GM23338 (cell line): ENCODE data around the gene TOX2. TPM values are rescaled to one million over a fixed set of nuclear protein-coding genes. Genes with fewer than 3 reads are reported as not detected.

Experiments used
- ATAC-seq: fragments of 200-7000 bp; cut with Tn5 transposase; 3 replicates; pipeline ENCODE4 v1.9.1; 2020
- DNase-seq: peaks from one replicate; pipeline ENCODE4 v3.0.0-alpha.2; 2015; ENCODE audit warnings: low spot score
- H2AFZ ChIP-seq: fragments of 200-600 bp; sonication (generic); 2 replicates; pipeline ENCODE4 v1.8.0; 2016; ENCODE audit warnings: antibody characterized with exemption, mild to moderate bottlenecking, moderate library complexity
- H3F3A ChIP-seq: fragments of 200-600 bp; sonication (generic); replicated peaks from 2 replicates; pipeline ENCODE4 v1.8.0; 2017; ENCODE audit warnings: antibody characterized with exemption, mixed run types, low read depth
- H3K27ac ChIP-seq: fragments of 200-600 bp; sonication (generic); 2 replicates; pipeline ENCODE4 v1.6.1; 2016; ENCODE audit warnings: low read depth
- H3K27me3 ChIP-seq: fragments of 200-600 bp; sonication (generic); 2 replicates; pipeline ENCODE4 v1.8.0; 2016; ENCODE audit warnings: mild to moderate bottlenecking, mixed run types, moderate library complexity; ENCODE audit not compliant: insufficient read depth
- H3K36me3 ChIP-seq: fragments of 200-600 bp; sonication (generic); 2 replicates; pipeline ENCODE4 v1.8.0; 2016; ENCODE audit warnings: mild to moderate bottlenecking; ENCODE audit not compliant: insufficient read depth
- H3K4me1 ChIP-seq: fragments of 200-600 bp; sonication (generic); 2 replicates; pipeline ENCODE4 v1.8.0; 2016; ENCODE audit warnings: mild to moderate bottlenecking, moderate library complexity; ENCODE audit not compliant: insufficient read depth
- H3K4me2 ChIP-seq: fragments of 200-600 bp; sonication (generic); 2 replicates; pipeline ENCODE4 v1.7.1; 2017; ENCODE audit warnings: mixed run types
- H3K4me3 ChIP-seq: fragments of 200-600 bp; sonication (generic); 2 replicates; pipeline ENCODE4 v1.6.1; 2016; ENCODE audit warnings: mixed run types
- H3K79me2 ChIP-seq: fragments of 200-600 bp; sonication (generic); replicated peaks from 2 replicates; pipeline ENCODE4 v1.8.0; 2017; ENCODE audit warnings: mild to moderate bottlenecking; ENCODE audit not compliant: insufficient read depth
- H3K9me2 ChIP-seq: fragments of 200-600 bp; sonication (generic); 2 replicates; pipeline ENCODE4 v1.8.0; 2017; ENCODE audit not compliant: insufficient read depth
- H4K20me1 ChIP-seq: fragments of 200-600 bp; sonication (generic); replicated peaks from 2 replicates; pipeline ENCODE4 v1.8.0; 2017; ENCODE audit warnings: mild to moderate bottlenecking; ENCODE audit not compliant: insufficient read depth
- H3K27ac Mint-ChIP-seq: 2 replicates; pipeline ENCODE4 v1.8.0; 2020; ENCODE audit warnings: inconsistent platforms, mild to moderate bottlenecking, moderate library complexity, mixed read lengths
- H3K27me3 Mint-ChIP-seq: 3 replicates; pipeline ENCODE4 v1.8.0; 2022; ENCODE audit warnings: low read depth, mild to moderate bottlenecking, moderate library complexity, mixed read lengths, inconsistent platforms; ENCODE audit not compliant: insufficient read depth, poor library complexity
- H3K36me3 Mint-ChIP-seq: 3 replicates; pipeline ENCODE4 v1.8.0; 2021; ENCODE audit warnings: low read depth, mild to moderate bottlenecking, inconsistent platforms, moderate library complexity, mixed read lengths
- H3K4me1 Mint-ChIP-seq: 3 replicates; pipeline ENCODE4 v1.8.0; 2020; ENCODE audit warnings: mild to moderate bottlenecking, inconsistent platforms, mixed read lengths
- H3K4me3 Mint-ChIP-seq: 3 replicates; pipeline ENCODE4 v1.8.0; 2021; ENCODE audit warnings: moderate library complexity, mild to moderate bottlenecking, inconsistent platforms, mixed read lengths
- H3K9me3 Mint-ChIP-seq: 3 replicates; pipeline ENCODE4 v1.8.0; 2020; ENCODE audit warnings: moderate library complexity, mild to moderate bottlenecking, inconsistent platforms, mixed read lengths
- EZH2 ChIP-seq: fragments of 200-600 bp; sonication (generic); IDR thresholded peaks from one replicate; pipeline ENCODE4 v1.8.0; 2017; ENCODE audit warnings: antibody characterized with exemption, mild to moderate bottlenecking, low read depth; ENCODE audit not compliant: unreplicated experiment
- EZH2phosphoT487 ChIP-seq: fragments of 200-600 bp; sonication (generic); IDR thresholded peaks from one replicate; pipeline ENCODE4 v1.8.1; 2018; ENCODE audit warnings: antibody characterized with exemption; ENCODE audit not compliant: unreplicated experiment
- JUNB ChIP-seq: IDR thresholded peaks from one replicate; pipeline ENCODE4 v1.6.1; 2016; ENCODE audit warnings: antibody characterized with exemption; ENCODE audit not compliant: unreplicated experiment
- NANOG ChIP-seq: IDR thresholded peaks from 2 replicates; pipeline ENCODE4 v1.6.1; 2016; ENCODE audit warnings: antibody characterized with exemption, borderline replicate concordance
- POLR2AphosphoS5 ChIP-seq: IDR thresholded peaks from 2 replicates; pipeline ENCODE4 v1.6.1; 2016; ENCODE audit warnings: antibody characterized with exemption, low read depth
- ZNF114 ChIP-seq: fragments of 250-450 bp; sonication (Bioruptor Pico); IDR thresholded peaks from 2 replicates; pipeline ENCODE4 v1.5.0; 2020; ENCODE audit warnings: mild to moderate bottlenecking, moderate library complexity
- polyA plus RNA-seq: library from polyadenylated mRNA; unstranded; fragments of >200 nt; fragmentation: Nextera tagmentation; extraction: Ambion mirVana; gene quantifications from 2 replicates; pipeline ENCODE4 v1.2.1, GENCODE V29; 2016
- total RNA-seq: library from RNA; depleted of rRNA; stranded (reverse); fragments of >200 nt; shearing (Covaris generic); gene quantifications from 2 replicates; pipeline ENCODE4 v1.2.3, GENCODE V29; 2014
- TF ChIP-seq, protein P1 (sequence below): IDR thresholded peaks from 2 replicates; pipeline ENCODE4 v1.6.1; 2016; ENCODE audit warnings: antibody characterized with exemption
- TF ChIP-seq, protein P2 (sequence below), 2 experiments: fragments of 200-600 bp in 1 of 2; sonication (generic) in 1 of 2; conservative IDR thresholded peaks; 2 replicates each; pipeline versions ENCODE4 v1.5.1 to v1.6.1; 2016 to 2017; ENCODE audit warnings: antibody characterized with exemption in 2 of 2, low read depth in 2 of 2, mild to moderate bottlenecking in 2 of 2, moderate library complexity in 1 of 2
- TF ChIP-seq, protein P3 (sequence below): IDR thresholded peaks from one replicate; pipeline ENCODE4 v1.6.1; 2018; ENCODE audit warnings: antibody characterized with exemption; ENCODE audit not compliant: unreplicated experiment
- TF ChIP-seq, protein P4 (sequence below): fragments of 250-450 bp; sonication (Bioruptor Pico); IDR thresholded peaks from 2 replicates; pipeline ENCODE4 v1.5.0; 2020; ENCODE audit warnings: mild to moderate bottlenecking, moderate library complexity

Gene TOX2
- total and polyA plus RNA-seq, 2 experiments from 2014 or later: 1.4 to 1.5 TPM

DNA sequence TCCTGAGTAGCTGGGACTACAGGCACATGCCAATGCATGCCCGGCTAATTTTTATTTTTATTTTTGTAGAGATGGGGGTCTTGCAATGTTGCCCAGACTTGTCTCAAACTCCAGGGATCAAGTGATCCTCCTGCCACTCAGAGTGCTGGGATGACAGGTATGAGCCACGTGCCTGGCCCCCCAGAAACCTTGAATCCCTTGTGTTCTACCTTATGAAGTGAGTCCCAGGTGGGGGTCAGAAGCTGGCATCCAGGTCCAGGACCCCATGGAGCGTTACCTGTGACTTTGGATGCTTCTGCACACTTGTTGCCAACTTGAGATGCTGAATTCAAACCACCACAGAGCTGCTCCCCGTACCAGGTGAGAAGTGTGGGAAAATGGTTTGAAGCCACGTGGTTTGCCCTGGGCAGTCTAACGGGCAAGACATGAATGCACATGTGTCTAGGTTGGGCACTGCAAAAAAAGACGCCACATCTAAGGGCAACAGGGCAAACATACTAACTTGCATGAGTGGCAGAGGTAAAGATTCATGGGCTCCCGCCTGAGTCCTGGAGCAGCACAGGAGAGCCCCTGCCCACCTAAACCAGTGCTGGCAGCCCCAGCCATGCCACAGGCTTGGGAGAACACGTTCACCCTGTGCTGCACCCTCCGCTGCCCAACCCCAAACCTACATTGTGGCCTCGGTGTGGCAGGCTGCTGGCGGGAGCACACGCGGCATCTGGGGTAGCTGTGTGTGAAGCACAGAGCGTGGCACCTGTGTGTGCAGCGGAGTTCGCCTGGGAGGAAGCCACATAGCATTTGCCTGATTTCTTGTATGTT lies 171.2 kb downstream of the TOX2 start (continued):
- TF ChIP-seq, protein P1, sequence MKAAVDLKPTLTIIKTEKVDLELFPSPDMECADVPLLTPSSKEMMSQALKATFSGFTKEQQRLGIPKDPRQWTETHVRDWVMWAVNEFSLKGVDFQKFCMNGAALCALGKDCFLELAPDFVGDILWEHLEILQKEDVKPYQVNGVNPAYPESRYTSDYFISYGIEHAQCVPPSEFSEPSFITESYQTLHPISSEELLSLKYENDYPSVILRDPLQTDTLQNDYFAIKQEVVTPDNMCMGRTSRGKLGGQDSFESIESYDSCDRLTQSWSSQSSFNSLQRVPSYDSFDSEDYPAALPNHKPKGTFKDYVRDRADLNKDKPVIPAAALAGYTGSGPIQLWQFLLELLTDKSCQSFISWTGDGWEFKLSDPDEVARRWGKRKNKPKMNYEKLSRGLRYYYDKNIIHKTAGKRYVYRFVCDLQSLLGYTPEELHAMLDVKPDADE: no peak

DNA sequence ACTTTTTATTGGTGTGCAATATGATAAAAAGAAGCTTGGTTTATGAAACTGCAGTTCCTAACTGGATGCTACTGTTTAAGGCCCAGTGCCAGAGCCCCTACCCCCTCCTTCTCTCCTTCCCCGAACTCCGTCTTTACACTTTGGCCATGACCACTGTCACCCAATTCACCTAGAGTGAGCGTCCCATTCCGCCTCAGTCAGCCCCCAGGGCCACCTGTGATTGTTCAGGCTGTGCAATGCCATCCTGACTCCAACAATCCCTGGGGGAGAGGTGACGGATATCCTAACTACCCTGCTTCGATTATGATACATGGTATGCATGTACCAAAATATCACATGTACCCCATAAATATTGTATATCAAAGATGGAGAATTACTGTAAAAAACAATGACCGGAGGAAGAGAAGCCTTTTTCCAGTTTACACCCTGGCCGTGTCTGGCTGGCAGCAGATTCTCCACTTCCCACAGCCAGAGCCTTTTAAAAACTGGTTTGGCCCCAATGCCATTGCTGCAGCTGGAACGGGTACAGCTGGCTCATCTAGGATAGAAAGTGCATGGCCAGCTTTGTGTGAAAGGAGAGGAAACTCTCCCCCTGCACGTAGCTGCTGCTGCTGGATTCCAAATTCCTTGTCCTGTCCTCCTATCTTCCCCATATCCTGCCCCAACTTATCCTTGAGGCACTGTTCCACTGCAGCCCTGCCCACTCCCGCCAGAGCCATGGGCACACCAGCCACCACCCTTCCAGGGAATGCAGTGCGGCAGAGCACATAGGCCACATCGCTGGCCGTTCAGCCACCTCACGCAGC lies 172.6 kb downstream of the TOX2 start:
- H2AFZ ChIP-seq: no peak overlapping the region
- no peak for TF ChIP-seq EZH2
- no peak for TF ChIP-seq JUNB
- TF ChIP-seq, protein P2, sequence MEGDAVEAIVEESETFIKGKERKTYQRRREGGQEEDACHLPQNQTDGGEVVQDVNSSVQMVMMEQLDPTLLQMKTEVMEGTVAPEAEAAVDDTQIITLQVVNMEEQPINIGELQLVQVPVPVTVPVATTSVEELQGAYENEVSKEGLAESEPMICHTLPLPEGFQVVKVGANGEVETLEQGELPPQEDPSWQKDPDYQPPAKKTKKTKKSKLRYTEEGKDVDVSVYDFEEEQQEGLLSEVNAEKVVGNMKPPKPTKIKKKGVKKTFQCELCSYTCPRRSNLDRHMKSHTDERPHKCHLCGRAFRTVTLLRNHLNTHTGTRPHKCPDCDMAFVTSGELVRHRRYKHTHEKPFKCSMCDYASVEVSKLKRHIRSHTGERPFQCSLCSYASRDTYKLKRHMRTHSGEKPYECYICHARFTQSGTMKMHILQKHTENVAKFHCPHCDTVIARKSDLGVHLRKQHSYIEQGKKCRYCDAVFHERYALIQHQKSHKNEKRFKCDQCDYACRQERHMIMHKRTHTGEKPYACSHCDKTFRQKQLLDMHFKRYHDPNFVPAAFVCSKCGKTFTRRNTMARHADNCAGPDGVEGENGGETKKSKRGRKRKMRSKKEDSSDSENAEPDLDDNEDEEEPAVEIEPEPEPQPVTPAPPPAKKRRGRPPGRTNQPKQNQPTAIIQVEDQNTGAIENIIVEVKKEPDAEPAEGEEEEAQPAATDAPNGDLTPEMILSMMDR (conservative IDR thresholded peaks at IDR 0.05; ENCODE audit: low read depth in 2 of 2): no peak
- TF ChIP-seq, protein P3, sequence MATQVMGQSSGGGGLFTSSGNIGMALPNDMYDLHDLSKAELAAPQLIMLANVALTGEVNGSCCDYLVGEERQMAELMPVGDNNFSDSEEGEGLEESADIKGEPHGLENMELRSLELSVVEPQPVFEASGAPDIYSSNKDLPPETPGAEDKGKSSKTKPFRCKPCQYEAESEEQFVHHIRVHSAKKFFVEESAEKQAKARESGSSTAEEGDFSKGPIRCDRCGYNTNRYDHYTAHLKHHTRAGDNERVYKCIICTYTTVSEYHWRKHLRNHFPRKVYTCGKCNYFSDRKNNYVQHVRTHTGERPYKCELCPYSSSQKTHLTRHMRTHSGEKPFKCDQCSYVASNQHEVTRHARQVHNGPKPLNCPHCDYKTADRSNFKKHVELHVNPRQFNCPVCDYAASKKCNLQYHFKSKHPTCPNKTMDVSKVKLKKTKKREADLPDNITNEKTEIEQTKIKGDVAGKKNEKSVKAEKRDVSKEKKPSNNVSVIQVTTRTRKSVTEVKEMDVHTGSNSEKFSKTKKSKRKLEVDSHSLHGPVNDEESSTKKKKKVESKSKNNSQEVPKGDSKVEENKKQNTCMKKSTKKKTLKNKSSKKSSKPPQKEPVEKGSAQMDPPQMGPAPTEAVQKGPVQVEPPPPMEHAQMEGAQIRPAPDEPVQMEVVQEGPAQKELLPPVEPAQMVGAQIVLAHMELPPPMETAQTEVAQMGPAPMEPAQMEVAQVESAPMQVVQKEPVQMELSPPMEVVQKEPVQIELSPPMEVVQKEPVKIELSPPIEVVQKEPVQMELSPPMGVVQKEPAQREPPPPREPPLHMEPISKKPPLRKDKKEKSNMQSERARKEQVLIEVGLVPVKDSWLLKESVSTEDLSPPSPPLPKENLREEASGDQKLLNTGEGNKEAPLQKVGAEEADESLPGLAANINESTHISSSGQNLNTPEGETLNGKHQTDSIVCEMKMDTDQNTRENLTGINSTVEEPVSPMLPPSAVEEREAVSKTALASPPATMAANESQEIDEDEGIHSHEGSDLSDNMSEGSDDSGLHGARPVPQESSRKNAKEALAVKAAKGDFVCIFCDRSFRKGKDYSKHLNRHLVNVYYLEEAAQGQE: no peak
- TF ChIP-seq, protein P4, sequence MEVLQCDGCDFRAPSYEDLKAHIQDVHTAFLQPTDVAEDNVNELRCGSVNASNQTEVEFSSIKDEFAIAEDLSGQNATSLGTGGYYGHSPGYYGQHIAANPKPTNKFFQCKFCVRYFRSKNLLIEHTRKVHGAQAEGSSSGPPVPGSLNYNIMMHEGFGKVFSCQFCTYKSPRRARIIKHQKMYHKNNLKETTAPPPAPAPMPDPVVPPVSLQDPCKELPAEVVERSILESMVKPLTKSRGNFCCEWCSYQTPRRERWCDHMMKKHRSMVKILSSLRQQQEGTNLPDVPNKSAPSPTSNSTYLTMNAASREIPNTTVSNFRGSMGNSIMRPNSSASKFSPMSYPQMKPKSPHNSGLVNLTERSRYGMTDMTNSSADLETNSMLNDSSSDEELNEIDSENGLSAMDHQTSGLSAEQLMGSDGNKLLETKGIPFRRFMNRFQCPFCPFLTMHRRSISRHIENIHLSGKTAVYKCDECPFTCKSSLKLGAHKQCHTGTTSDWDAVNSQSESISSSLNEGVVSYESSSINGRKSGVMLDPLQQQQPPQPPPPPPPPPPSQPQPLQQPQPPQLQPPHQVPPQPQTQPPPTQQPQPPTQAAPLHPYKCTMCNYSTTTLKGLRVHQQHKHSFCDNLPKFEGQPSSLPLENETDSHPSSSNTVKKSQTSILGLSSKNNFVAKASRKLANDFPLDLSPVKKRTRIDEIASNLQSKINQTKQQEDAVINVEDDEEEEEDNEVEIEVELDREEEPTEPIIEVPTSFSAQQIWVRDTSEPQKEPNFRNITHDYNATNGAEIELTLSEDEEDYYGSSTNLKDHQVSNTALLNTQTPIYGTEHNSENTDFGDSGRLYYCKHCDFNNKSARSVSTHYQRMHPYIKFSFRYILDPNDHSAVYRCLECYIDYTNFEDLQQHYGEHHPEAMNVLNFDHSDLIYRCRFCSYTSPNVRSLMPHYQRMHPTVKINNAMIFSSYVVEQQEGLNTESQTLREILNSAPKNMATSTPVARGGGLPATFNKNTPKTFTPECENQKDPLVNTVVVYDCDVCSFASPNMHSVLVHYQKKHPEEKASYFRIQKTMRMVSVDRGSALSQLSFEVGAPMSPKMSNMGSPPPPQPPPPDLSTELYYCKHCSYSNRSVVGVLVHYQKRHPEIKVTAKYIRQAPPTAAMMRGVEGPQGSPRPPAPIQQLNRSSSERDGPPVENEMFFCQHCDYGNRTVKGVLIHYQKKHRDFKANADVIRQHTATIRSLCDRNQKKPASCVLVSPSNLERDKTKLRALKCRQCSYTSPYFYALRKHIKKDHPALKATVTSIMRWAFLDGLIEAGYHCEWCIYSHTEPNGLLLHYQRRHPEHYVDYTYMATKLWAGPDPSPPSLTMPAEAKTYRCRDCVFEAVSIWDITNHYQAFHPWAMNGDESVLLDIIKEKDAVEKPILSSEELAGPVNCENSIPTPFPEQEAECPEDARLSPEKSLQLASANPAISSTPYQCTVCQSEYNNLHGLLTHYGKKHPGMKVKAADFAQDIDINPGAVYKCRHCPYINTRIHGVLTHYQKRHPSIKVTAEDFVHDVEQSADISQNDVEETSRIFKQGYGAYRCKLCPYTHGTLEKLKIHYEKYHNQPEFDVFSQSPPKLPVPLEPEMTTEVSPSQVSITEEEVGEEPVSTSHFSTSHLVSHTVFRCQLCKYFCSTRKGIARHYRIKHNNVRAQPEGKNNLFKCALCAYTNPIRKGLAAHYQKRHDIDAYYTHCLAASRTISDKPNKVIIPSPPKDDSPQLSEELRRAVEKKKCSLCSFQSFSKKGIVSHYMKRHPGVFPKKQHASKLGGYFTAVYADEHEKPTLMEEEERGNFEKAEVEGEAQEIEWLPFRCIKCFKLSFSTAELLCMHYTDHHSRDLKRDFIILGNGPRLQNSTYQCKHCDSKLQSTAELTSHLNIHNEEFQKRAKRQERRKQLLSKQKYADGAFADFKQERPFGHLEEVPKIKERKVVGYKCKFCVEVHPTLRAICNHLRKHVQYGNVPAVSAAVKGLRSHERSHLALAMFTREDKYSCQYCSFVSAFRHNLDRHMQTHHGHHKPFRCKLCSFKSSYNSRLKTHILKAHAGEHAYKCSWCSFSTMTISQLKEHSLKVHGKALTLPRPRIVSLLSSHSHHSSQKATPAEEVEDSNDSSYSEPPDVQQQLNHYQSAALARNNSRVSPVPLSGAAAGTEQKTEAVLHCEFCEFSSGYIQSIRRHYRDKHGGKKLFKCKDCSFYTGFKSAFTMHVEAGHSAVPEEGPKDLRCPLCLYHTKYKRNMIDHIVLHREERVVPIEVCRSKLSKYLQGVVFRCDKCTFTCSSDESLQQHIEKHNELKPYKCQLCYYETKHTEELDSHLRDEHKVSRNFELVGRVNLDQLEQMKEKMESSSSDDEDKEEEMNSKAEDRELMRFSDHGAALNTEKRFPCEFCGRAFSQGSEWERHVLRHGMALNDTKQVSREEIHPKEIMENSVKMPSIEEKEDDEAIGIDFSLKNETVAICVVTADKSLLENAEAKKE (CRISPR knock-in tag): no peak
- no peak for TF ChIP-seq EZH2phosphoT487
- TF ChIP-seq NANOG: no peak
- TF ChIP-seq POLR2AphosphoS5: no peak
- no peak for TF ChIP-seq ZNF114 (CRISPR knock-in tag)

More for the DNA sequence above, 172.6 kb downstream of the TOX2 start:
- H3K36me3 ChIP-seq: no peaks in the 10 kb centered on the region
- Mint-ChIP-seq H3K9me3 (no peaks in the 10 kb centered on the region), H3K36me3 (no peaks in the 10 kb centered on the region), H3K27ac (no peak overlapping the region), H3K4me3 (no peak overlapping the region), H3K4me1 (no peaks in the 10 kb centered on the region), H3K27me3 (peaks cover 4% of the 10 kb centered on the region)
- H3K27me3 ChIP-seq: no peaks in the 10 kb centered on the region
- no peaks in the 10 kb centered on the region for H3K4me1 ChIP-seq
- H3F3A ChIP-seq: no peaks in the 10 kb centered on the region
- H3K9me2 ChIP-seq: no peaks in the 10 kb centered on the region
- no peak for ATAC-seq
- H3K4me2 ChIP-seq: no peak overlapping the region
- no peaks in the 10 kb centered on the region for H4K20me1 ChIP-seq
- no peak for DNase-seq
- no peak overlapping the region for H3K4me3 ChIP-seq
- no peaks in the 10 kb centered on the region for H3K79me2 ChIP-seq
- H3K27ac ChIP-seq: no peak overlapping the region
